ENCODE data around the gene LIPC. TPM values are rescaled to one million over a fixed set of nuclear protein-coding genes. Genes with fewer than 3 reads are reported as not detected.

The LIPC gene
- total and polyA plus RNA-seq, 9 of the 15 experiments (the other 6 are each of a cell fraction or from before 2014, with no cell fraction given) = 0.07 to 0.41 (median 0.11) TPM; not detected in 2

DNA sequence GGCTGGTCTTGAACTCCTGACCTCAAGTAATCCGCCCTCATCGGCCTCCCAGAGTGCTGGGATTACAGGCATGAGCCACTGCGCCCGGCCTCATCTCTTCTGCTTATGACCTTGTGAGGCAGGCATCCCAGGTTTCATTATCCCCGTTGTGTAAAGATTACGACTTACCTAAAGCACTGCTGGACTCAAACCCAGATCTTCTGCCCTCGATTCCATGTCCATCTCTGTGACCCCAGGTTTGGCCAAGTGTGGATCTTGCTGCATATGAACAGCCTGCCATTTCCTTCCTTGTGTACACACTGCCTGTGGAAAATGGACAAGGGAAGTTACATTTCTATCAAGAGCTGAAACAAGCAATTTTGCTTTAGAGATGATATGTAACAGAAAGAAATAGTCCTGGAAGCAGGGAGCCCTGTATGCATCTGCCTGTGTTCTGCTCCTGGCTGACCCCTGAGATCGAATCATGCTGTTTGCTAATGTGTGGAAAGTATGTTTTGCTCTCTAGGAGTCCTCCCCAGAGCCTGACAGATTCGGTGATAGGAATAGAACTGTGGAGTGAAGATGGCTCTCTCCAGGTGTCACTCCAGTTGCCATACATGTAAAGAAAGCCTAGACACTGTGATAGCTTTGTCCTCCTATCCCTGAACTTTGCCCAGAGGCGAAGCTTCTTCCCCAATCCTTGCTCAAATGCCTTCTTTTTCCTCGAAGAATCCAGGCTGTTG lies 11.8 kb upstream of the LIPC start:
- TF ChIP-seq ZNF830 (CRISPR knock-in tag; IDR thresholded peaks at IDR 0.05) (no peak), SUPT5H (IDR thresholded peaks at IDR 0.05) (no peak), CHD4 (IDR thresholded peaks at IDR 0.05; ENCODE audit: insufficient read depth, insufficient replicate concordance, low read depth, low read length, poor library complexity, severe bottlenecking) (no peak), ZNF584 (CRISPR knock-in tag; IDR thresholded peaks at IDR 0.05; ENCODE audit: low read depth) (no peak)
- TF ChIP-seq, protein P1, sequence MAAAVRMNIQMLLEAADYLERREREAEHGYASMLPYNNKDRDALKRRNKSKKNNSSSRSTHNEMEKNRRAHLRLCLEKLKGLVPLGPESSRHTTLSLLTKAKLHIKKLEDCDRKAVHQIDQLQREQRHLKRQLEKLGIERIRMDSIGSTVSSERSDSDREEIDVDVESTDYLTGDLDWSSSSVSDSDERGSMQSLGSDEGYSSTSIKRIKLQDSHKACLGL (CRISPR knock-in tag; IDR thresholded peaks at IDR 0.05; ENCODE audit: borderline replicate concordance, poor library complexity, severe bottlenecking) = no peak
- BruUV-seq (replicated peaks) = no TSS peak
- DNase-seq (ENCODE audit: extremely low read depth in 1 of 4, low spot score in 3 of 4) (no peak), FAIRE-seq (no peak), ATAC-seq (peak; percentile 38; the same call in 2 of the 3 replicates)
- ChIA-PET CTCF (ENCODE audit: low intra/inter-chr PET ratio) (no interaction called here), POLR2A (interaction anchor here (0.6 to 1.9 kb wide), 4 partner anchors 9 to 111 kb away, joined by 3 to 4 read pairs (median 4); no protein-coding TSS in a partner anchor)
- H2AFZ ChIP-seq (ENCODE audit: low read depth, low read length) = peak overlapping the region; percentile 53; the same call in 1 of the 2 replicates
- H3K4me1 ChIP-seq (replicated peaks in 1 of 2; ENCODE audit: control insufficient read depth in 2 of 2, insufficient read depth in 2 of 2, low read length in 2 of 2) = peaks cover 3 to 9% of the 10 kb centered on the region in 2 experiments
- H3K36me3 ChIP-seq (ENCODE audit: control insufficient read depth, insufficient read depth, low read length) = no peaks in the 10 kb centered on the region
- no peaks in the 10 kb centered on the region for H3K9me1 ChIP-seq (ENCODE audit: control insufficient read depth, insufficient read depth, low read length)
- intact Hi-C loops (cut with micrococcal nuclease) = no loop called here
- no peaks in the 10 kb centered on the region for H3K79me2 ChIP-seq (ENCODE audit: control insufficient read depth, insufficient read depth, low read length)
- in situ Hi-C loops (cut with MboI) = no loop called here
- no peak overlapping the region for H3K9ac ChIP-seq (ENCODE audit: insufficient read depth in 1 of 2, low read depth in 2 of 2, low read length in 2 of 2)
- peaks cover 4% of the 10 kb centered on the region; the same call in 1 of the 2 replicates for H3K9me3 ChIP-seq (replicated peaks; ENCODE audit: control insufficient read depth, insufficient read depth, low read depth, low read length)
- H3K27ac ChIP-seq (ENCODE audit: extremely low read depth, low read depth, low read length) = no peak overlapping the region
- H3K4me2 ChIP-seq (ENCODE audit: insufficient read depth, low read length) = no peak overlapping the region
- 49% methylated on average over 11 of the region's 11 CpGs for WGBS (ENCODE audit: insufficient coverage, low coverage, missing lambda C conversion rate)
- no peaks in the 10 kb centered on the region for H4K20me1 ChIP-seq (replicated peaks; ENCODE audit: control insufficient read depth, insufficient read depth, low read length)
- no peaks in the 10 kb centered on the region for H3K27me3 ChIP-seq (ENCODE audit: control insufficient read depth in 2 of 2, insufficient read depth in 2 of 2, low read length in 2 of 2)
- H3K4me3 ChIP-seq = no peak overlapping the region
